HepG2 (cell line): ENCODE results near the gene UNC13D. TPM values are rescaled to one million over a fixed set of nuclear protein-coding genes. Genes with fewer than 3 reads are reported as not detected.

Source experiments
- EED ChIP-seq: sonication (generic); formaldehyde crosslinking; IDR thresholded peaks from 2 replicates; pipeline ENCODE4 v1.5.0; 2020; ENCODE audit warnings: mild to moderate bottlenecking, missing genetic modification reagents
- EP300 ChIP-seq, 3 experiments: sonication (generic) in 1 of 3; formaldehyde crosslinking in 1 of 3; IDR thresholded peaks; 2 replicates each; pipeline versions ENCODE4 v1.5.1 to v1.6.1; 2011 to 2020; ENCODE audit warnings: low read depth in 2 of 3, low read length in 2 of 3, borderline replicate concordance in 1 of 3, improper control_type of control experiment in 1 of 3, mild to moderate bottlenecking in 1 of 3, missing genetic modification reagents in 1 of 3, moderate library complexity in 1 of 3
- FOXJ3 ChIP-seq: sonication (generic); formaldehyde crosslinking; IDR thresholded peaks from 2 replicates; pipeline ENCODE4 v1.4.0; 2020; ENCODE audit warnings: missing genetic modification reagents, mild to moderate bottlenecking, borderline replicate concordance
- HNRNPK ChIP-seq: fragments of 200-400 bp; formaldehyde crosslinking; IDR thresholded peaks from 2 replicates; pipeline ENCODE4 v1.6.1; 2018; ENCODE audit warnings: low read length, low read depth, moderate library complexity, mild to moderate bottlenecking; ENCODE audit not compliant: poor library complexity, severe bottlenecking
- HNRNPL ChIP-seq: fragments of 200-400 bp; formaldehyde crosslinking; IDR thresholded peaks from 2 replicates; pipeline ENCODE4 v1.6.1; 2017; ENCODE audit warnings: mild to moderate bottlenecking, low read depth, low read length
- NBN ChIP-seq: fragments of 450-650 bp; conservative IDR thresholded peaks from 2 replicates; pipeline ENCODE4 v1.6.1; 2017
- POLR2AphosphoS2 ChIP-seq: IDR thresholded peaks from 2 replicates; pipeline ENCODE4 v1.6.1; 2011; ENCODE audit warnings: low read depth, low read length, improper control_type of control experiment
- SMAD1 ChIP-seq: sonication (generic); formaldehyde crosslinking; IDR thresholded peaks from 2 replicates; pipeline ENCODE4 v1.4.0; 2020; ENCODE audit warnings: missing genetic modification reagents, low read depth, mild to moderate bottlenecking, borderline replicate concordance
- SMYD3 ChIP-seq: sonication (generic); formaldehyde crosslinking; IDR thresholded peaks from 2 replicates; pipeline ENCODE4 v1.8.1; 2023; ENCODE audit warnings: mild to moderate bottlenecking, missing genetic modification reagents
- ZBTB20 ChIP-seq: sonication (generic); formaldehyde crosslinking; IDR thresholded peaks from 2 replicates; pipeline ENCODE4 v1.8.1; 2023; ENCODE audit warnings: missing genetic modification reagents, low read depth, mild to moderate bottlenecking, borderline replicate concordance
- ZBTB38 ChIP-seq: sonication (generic); formaldehyde crosslinking; IDR thresholded peaks from 2 replicates; pipeline ENCODE4 v1.5.1; 2020; ENCODE audit warnings: mild to moderate bottlenecking, missing genetic modification reagents
- ZBTB43 ChIP-seq: sonication (generic); formaldehyde crosslinking; conservative IDR thresholded peaks from 2 replicates; pipeline ENCODE4 v1.4.0; 2020; ENCODE audit warnings: missing genetic modification reagents
- ZNF264 ChIP-seq: sonication (generic); formaldehyde crosslinking; IDR thresholded peaks from 2 replicates; pipeline ENCODE4 v1.4.0; 2020; ENCODE audit warnings: missing genetic modification reagents
- ZNF318 ChIP-seq: sonication (generic); formaldehyde crosslinking; IDR thresholded peaks from 2 replicates; pipeline ENCODE4 v1.4.0; 2020; ENCODE audit warnings: mild to moderate bottlenecking, missing genetic modification reagents
- ZNF678 ChIP-seq: sonication (generic); formaldehyde crosslinking; IDR thresholded peaks from 2 replicates; pipeline ENCODE4 v1.4.0; 2020; ENCODE audit warnings: mild to moderate bottlenecking, missing genetic modification reagents
- ZSCAN30 ChIP-seq: sonication (generic); formaldehyde crosslinking; IDR thresholded peaks from 2 replicates; pipeline ENCODE4 v1.5.0; 2020; ENCODE audit warnings: mild to moderate bottlenecking, missing genetic modification reagents
- polyA plus RNA-seq, 8 experiments: library from polyadenylated mRNA; depleted of rRNA in 3 of 8; stranded (reverse) in 7 of 8; unstranded in 1 of 8; fragments of >200 nt; fragmentation: Illumina TruSeq in 4 of 8; extraction: Trizol in 4 of 8; gene quantifications; 2 replicates each; pipeline versions ENCODE4 v1.2.1 to v1.2.3, GENCODE V29; 2011 to 2016; ENCODE audit warnings: low read depth in 4 of 8, missing spikeins in 1 of 8, mixed read lengths in 1 of 8; ENCODE audit not compliant: insufficient read depth in 1 of 8
- total RNA-seq, 5 experiments: library from RNA; depleted of rRNA; stranded (reverse); fragments of >200 nt; fragmentation: Illumina TruSeq; extraction: Trizol; gene quantifications; 2 replicates each; pipeline ENCODE4 v1.2.3, GENCODE V29; 2016; ENCODE audit warnings: low read depth in 1 of 5
- TF ChIP-seq, protein P1 (sequence below): sonication (generic); formaldehyde crosslinking; IDR thresholded peaks from 2 replicates; pipeline ENCODE4 v1.5.0; 2020; ENCODE audit warnings: missing genetic modification reagents

Gene UNC13D
- total and polyA plus RNA-seq, 2 of the 13 experiments (the other 11 are each of a cell fraction or from before 2014, with no cell fraction given): 29.7 to 42.7 TPM

DNA sequence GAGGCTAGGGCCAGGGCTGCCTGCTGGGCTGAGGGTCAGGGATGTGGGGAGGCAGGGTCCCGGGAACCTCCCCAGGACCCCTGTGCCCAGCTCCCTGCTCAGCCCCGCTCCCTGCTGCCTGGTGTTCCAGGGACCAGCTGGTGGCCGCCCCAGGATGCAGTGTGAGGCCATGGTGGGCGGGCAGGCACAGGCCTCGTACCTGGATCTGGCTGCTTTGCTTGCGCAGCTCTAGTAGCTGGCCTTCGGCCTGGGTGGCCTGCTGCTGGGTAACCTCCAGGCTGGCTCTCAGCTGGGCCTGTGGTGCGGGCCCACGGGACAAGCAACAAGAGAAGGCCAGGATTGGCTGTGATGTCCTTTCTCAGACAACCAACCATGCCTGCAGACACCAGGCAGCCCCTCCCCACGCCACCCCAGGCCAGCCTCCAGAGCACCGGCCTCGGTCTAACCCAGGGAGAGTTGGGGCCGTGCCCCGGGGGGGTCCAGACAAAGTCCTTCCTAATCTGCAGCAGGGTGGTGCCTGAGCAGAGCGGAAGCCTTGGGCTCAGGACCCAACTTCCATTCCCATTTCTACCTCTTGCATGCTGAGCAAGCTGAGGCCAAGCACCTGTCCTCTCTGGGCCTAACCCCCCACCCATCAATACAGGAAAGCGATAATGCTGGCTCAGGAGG lies 48.5 kb upstream of the UNC13D start (continued):
- peak; percentile 17; the same call in 1 of the 2 replicates for TF ChIP-seq ZNF318 (CRISPR knock-in tag)
- TF ChIP-seq POLR2AphosphoS2: no peak
- TF ChIP-seq ZNF678: 0 out of 2 replicates have a peak, but pooled peaks have one; percentile 42
- TF ChIP-seq SMAD1: peak; percentile 96; the same call in 1 of the 2 replicates
- no peak for TF ChIP-seq EP300 (IDR thresholded peaks at IDR 0.05; ENCODE audit: low read depth in 2 of 2, low read length in 2 of 2)
- TF ChIP-seq EP300 (CRISPR knock-in tag; IDR thresholded peaks at IDR 0.05; ENCODE audit: borderline replicate concordance): 0 out of 2 replicates have a peak, but pooled peaks have one; percentile 8
- no peak for TF ChIP-seq ZSCAN30
- TF ChIP-seq ZBTB43 (CRISPR knock-in tag): no peak
- no peak for TF ChIP-seq HNRNPK
- TF ChIP-seq, protein P1, sequence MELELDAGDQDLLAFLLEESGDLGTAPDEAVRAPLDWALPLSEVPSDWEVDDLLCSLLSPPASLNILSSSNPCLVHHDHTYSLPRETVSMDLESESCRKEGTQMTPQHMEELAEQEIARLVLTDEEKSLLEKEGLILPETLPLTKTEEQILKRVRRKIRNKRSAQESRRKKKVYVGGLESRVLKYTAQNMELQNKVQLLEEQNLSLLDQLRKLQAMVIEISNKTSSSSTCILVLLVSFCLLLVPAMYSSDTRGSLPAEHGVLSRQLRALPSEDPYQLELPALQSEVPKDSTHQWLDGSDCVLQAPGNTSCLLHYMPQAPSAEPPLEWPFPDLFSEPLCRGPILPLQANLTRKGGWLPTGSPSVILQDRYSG (CRISPR knock-in tag): peak; percentile 71
- TF ChIP-seq FOXJ3 (CRISPR knock-in tag): 0 out of 2 replicates have a peak, but pooled peaks have one; percentile 16
- TF ChIP-seq EED (CRISPR knock-in tag): 0 out of 2 replicates have a peak, but pooled peaks have one; percentile 27
- TF ChIP-seq ZNF264 (CRISPR knock-in tag): peak; percentile 83; the same call in 1 of the 2 replicates
- TF ChIP-seq SMYD3 (CRISPR knock-in tag): no peak
- no peak for TF ChIP-seq NBN
- TF ChIP-seq ZBTB38 (CRISPR knock-in tag): 0 out of 2 replicates have a peak, but pooled peaks have one; percentile 46
- no peak; the same call in 1 of the 2 replicates for TF ChIP-seq ZBTB20 (CRISPR knock-in tag)
- TF ChIP-seq HNRNPL: peak; percentile 81; the same call in 1 of the 2 replicates
